OCI-LY3 (cell line): ENCODE data around the gene GMPR.

ENCODE experiments used
- EZH2phosphoT487 ChIP-seq: fragments of 200-600 bp; shearing (Covaris generic); IDR thresholded peaks from 2 replicates; pipeline ENCODE4 v1.6.1; 2018; ENCODE audit warnings: antibody characterized with exemption, mixed run types, low read depth
- TF ChIP-seq, protein P1 (sequence below): fragments of 200-600, 300-600 bp; sonication (generic); IDR thresholded peaks from 2 replicates; pipeline ENCODE4 v1.5.1; 2014; ENCODE audit warnings: antibody characterized with exemption, low read length, low read depth

DNA sequence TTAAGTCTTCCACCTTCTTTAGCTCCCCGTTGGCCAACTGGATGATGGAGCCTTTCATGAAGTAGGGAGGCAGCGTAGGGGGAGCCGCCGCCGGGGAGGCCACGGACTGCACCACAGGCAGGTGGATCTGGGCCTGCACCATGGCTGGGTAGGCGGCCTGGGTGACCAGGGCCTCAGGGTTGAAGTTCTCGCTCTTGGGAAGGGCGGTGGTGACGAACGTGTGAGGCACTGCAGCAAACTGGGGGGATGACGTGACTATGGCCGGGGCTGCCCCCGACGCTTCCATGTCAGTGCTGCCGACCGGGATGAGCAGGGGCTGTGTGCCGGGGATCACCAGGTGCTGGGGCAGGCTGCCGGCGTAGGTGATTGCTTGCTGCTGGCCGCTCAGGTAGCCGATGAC lies 88.1 kb downstream of the GMPR start:
- no peak for TF ChIP-seq EZH2phosphoT487
- TF ChIP-seq, protein P1, sequence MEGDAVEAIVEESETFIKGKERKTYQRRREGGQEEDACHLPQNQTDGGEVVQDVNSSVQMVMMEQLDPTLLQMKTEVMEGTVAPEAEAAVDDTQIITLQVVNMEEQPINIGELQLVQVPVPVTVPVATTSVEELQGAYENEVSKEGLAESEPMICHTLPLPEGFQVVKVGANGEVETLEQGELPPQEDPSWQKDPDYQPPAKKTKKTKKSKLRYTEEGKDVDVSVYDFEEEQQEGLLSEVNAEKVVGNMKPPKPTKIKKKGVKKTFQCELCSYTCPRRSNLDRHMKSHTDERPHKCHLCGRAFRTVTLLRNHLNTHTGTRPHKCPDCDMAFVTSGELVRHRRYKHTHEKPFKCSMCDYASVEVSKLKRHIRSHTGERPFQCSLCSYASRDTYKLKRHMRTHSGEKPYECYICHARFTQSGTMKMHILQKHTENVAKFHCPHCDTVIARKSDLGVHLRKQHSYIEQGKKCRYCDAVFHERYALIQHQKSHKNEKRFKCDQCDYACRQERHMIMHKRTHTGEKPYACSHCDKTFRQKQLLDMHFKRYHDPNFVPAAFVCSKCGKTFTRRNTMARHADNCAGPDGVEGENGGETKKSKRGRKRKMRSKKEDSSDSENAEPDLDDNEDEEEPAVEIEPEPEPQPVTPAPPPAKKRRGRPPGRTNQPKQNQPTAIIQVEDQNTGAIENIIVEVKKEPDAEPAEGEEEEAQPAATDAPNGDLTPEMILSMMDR: no peak
